ENCODE results near the gene TDRD7. TPM values are rescaled to one million over a fixed set of nuclear protein-coding genes. Genes with fewer than 3 reads are reported as not detected.

Gene TDRD7
- total RNA-seq, 3 donors from 2014 or later (not counting 1 experiment from before 2014, with no cell fraction given) = 9.8 to 16.4 (median 16.3) TPM

- Histone ChIP-seq H3K4me1 (ENCODE audit: control insufficient read depth, insufficient read depth, low read length) (peaks cover 28% of the 10 kb centered on the region), H3K27me3 (ENCODE audit: control insufficient read depth, insufficient read depth, low read length) (peaks cover 2% of the 10 kb centered on the region), H3K27ac (ENCODE audit: low read length) (no peak overlapping the region), H3K4me3 (ENCODE audit: low read length) (no peak overlapping the region), H3K36me3 (ENCODE audit: control insufficient read depth, insufficient read depth, low read length) (no peaks in the 10 kb centered on the region), H3K9me3 (ENCODE audit: control insufficient read depth, insufficient read depth, low read length) (no peaks in the 10 kb centered on the region)
- Mint-ChIP-seq H3K4me3 (no peak overlapping the region), H3K36me3 (no peaks in the 10 kb centered on the region), H3K27ac (peak overlapping the region in 1 of 2 donors; percentile 54), H3K9me3 (no peaks in the 10 kb centered on the region), H3K4me1 (peaks cover 0 to 17% of the 10 kb centered on the region in 2 donors), H3K27me3 (ENCODE audit: low read depth in 2 of 2) (peaks cover 6 to 12% of the 10 kb centered on the region in 2 donors)
- DNase-seq = peak; percentile 71 to 78
- peak; percentile 71 to 83 (median 78) for ATAC-seq
- peak; percentile 98 for TF ChIP-seq CTCF (IDR thresholded peaks at IDR 0.05)
- 10% methylated on average over 29 of the region's 30 CpGs for WGBS (ENCODE audit: insufficient coverage)
- intact Hi-C loops (cut with micrococcal nuclease) = no loop called here
Measured at GRCh38 chr9:97386733-97387503, 25.0 kb upstream of the TDRD7 start.

- H3K36me3 Mint-ChIP-seq = no peaks in the 10 kb centered on the region
- H3K4me1 Mint-ChIP-seq = peaks cover 0 to 17% of the 10 kb centered on the region in 2 donors
- Histone ChIP-seq H3K27me3 (ENCODE audit: control insufficient read depth, insufficient read depth, low read length) (peaks cover 2% of the 10 kb centered on the region), H3K4me3 (ENCODE audit: low read length) (no peak overlapping the region), H3K4me1 (ENCODE audit: control insufficient read depth, insufficient read depth, low read length) (peaks cover 28% of the 10 kb centered on the region), H3K9me3 (ENCODE audit: control insufficient read depth, insufficient read depth, low read length) (no peaks in the 10 kb centered on the region), H3K36me3 (ENCODE audit: control insufficient read depth, insufficient read depth, low read length) (no peaks in the 10 kb centered on the region), H3K27ac (ENCODE audit: low read length) (no peak overlapping the region)
- no peaks in the 10 kb centered on the region for H3K9me3 Mint-ChIP-seq
- H3K4me3 Mint-ChIP-seq = no peak overlapping the region
- H3K27me3 Mint-ChIP-seq (ENCODE audit: low read depth in 2 of 2) = peaks cover 6 to 12% of the 10 kb centered on the region in 2 donors
- intact Hi-C loops (cut with micrococcal nuclease) = no loop called here
- ATAC-seq (no peak), DNase-seq (no peak)
- no peak for TF ChIP-seq CTCF (IDR thresholded peaks at IDR 0.05)
- WGBS (ENCODE audit: insufficient coverage) = 52% methylated on average over 13 of the region's 13 CpGs
- H3K27ac Mint-ChIP-seq = no peak overlapping the region
Measured at GRCh38 chr9:97387504-97387886, 24.4 kb upstream of the TDRD7 start.

GRCh38 chr9:97387936-97388684, 23.8 kb upstream of the TDRD7 start:
- H3K9me3 Mint-ChIP-seq = no peaks in the 10 kb centered on the region
- Histone ChIP-seq H3K27me3 (ENCODE audit: control insufficient read depth, insufficient read depth, low read length) (peaks cover 2% of the 10 kb centered on the region), H3K36me3 (ENCODE audit: control insufficient read depth, insufficient read depth, low read length) (no peaks in the 10 kb centered on the region), H3K27ac (ENCODE audit: low read length) (no peak overlapping the region), H3K4me1 (ENCODE audit: control insufficient read depth, insufficient read depth, low read length) (peaks cover 28% of the 10 kb centered on the region), H3K4me3 (ENCODE audit: low read length) (no peak overlapping the region), H3K9me3 (ENCODE audit: control insufficient read depth, insufficient read depth, low read length) (no peaks in the 10 kb centered on the region)
- intact Hi-C loops (cut with micrococcal nuclease) = no loop called here
- ATAC-seq = no peak
- no peak for DNase-seq
- no peak for TF ChIP-seq CTCF (IDR thresholded peaks at IDR 0.05)
- WGBS (ENCODE audit: insufficient coverage) = 90% methylated on average over 5 of the region's 5 CpGs
- H3K36me3 Mint-ChIP-seq = no peaks in the 10 kb centered on the region
- peak overlapping the region in 1 of 2 donors; percentile 29 for H3K27ac Mint-ChIP-seq
- H3K27me3 Mint-ChIP-seq (ENCODE audit: low read depth in 2 of 2) = peaks cover 6 to 18% of the 10 kb centered on the region in 2 donors
- peaks cover 0 to 17% of the 10 kb centered on the region in 2 donors for H3K4me1 Mint-ChIP-seq
- no peak overlapping the region for H3K4me3 Mint-ChIP-seq
